NCI-H2081 (cell line): ENCODE results near the gene PPIA.
A peak's percentile ranks its signal among the peaks of the same experiment; 100 is the strongest.

ENCODE experiments used
- DNase-seq, 2 experiments: peaks; one replicate each; lab custom pipeline; 2025; lab: John Stamatoyannopoulos, UW

PPIA gene

GRCh38 chr7:44796504-44797328 lies at the start of gene PPIA:
PPIA (plus strand) TSS chr7:44796681; CDS start chr7:44796725, 44 bp downstream.
- peak; percentile 99 for DNase-seq

DNA sequence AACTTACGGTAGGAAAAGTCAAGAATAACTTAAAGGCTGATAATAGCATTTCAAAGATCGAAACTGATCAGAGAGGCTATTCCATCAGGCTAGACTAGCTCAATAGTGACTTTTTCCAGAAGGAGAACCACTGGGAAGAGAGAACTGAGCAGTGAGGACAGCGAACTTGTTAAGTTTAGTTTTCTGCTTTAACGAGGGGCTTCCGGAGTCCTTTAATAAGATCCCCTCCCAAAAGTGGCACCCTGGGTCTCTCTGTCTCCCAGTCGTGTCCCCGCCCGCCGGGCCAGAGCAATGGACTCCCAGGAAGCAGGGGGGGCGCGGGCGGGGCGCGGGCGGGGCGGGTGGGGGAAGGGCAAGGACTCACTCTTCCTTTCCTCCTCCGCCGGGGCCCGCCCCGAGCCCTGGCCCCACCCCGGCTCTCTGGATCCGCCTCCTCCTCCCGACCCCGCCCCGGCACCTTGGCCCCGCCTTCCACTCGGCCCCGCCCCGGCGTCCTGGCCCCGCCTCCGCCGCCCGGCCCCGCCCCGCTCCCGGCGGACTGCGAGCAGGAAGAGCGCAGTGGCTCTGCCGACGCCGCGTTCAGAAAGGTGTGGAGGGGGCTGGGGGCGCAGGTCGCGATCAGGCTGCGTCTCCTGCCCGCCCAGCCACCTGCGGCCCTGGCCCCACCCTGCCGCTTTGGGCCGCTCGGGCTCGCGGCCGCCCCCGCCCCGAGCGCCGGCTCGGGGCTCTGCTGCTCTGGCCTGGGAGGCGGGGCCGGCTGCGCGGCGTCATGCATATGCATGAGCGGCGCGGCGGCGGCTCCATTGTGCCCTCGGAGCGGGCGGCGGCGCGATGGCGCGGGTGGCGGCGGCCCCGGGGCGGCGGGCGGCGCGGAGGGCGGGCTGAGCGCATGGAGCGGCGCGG lies 48.2 kb upstream of the PPIA start, which contains the start of gene ZMIZ2:
ZMIZ2 (plus strand) TSS at position 803 of the 903 bp plus-strand sequence. CDS start 7,403 bp downstream, outside the sequence.
- peak; percentile 92 to 95 for DNase-seq

DNA sequence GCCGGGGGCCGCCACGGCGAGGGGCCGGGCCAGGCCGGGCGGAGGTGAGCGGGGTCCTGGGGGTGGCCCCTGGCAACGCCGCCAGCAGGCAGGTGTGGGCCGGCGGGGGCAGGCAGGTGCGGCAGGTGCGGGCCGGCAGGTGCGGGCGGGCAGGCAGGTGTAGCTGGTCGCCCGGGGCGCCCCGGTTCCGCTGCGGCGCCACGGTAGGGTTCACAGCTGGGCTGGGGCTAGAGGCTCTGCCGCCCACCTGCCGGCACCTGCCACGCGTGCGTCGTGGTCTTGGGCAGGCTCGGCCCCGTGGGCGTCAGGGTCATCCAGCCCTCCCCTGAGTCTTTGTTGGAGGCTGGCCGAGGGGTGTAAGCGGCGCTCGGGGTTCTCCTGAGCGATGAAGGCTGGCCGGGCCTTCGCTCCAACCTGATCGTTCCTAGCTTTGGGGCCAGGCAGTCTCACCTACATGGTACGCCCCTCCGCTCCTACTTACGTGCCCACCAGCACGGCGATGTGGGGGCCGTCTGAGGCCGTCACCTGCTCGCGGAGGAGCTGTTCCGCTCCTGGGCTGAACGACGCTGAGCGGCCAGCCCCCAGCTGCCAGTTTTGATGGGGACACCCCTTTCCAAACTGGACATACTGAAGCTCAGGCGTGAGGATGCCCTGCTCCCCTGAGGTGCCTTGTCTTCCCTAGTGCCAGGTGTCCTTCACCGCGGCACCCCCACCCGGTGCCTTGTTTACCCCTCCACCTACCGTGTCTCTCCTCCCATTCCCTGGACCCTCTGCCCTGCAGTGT lies 47.3 kb upstream of the PPIA start:
- peak; percentile 87 to 88 for DNase-seq

GRCh38 chr7:44749992-44750391 lies 46.5 kb upstream of the PPIA start:
- no peak for DNase-seq

- DNase-seq = no peak
These were observed 46.1 kb upstream of the PPIA start for GRCh38 chr7:44750424-44750823.

- no peak for DNase-seq
These were observed 45.4 kb upstream of the PPIA start for GRCh38 chr7:44750921-44751571.

GRCh38 chr7:44752822-44753221 lies 43.7 kb upstream of the PPIA start:
- no peak for DNase-seq

DNA sequence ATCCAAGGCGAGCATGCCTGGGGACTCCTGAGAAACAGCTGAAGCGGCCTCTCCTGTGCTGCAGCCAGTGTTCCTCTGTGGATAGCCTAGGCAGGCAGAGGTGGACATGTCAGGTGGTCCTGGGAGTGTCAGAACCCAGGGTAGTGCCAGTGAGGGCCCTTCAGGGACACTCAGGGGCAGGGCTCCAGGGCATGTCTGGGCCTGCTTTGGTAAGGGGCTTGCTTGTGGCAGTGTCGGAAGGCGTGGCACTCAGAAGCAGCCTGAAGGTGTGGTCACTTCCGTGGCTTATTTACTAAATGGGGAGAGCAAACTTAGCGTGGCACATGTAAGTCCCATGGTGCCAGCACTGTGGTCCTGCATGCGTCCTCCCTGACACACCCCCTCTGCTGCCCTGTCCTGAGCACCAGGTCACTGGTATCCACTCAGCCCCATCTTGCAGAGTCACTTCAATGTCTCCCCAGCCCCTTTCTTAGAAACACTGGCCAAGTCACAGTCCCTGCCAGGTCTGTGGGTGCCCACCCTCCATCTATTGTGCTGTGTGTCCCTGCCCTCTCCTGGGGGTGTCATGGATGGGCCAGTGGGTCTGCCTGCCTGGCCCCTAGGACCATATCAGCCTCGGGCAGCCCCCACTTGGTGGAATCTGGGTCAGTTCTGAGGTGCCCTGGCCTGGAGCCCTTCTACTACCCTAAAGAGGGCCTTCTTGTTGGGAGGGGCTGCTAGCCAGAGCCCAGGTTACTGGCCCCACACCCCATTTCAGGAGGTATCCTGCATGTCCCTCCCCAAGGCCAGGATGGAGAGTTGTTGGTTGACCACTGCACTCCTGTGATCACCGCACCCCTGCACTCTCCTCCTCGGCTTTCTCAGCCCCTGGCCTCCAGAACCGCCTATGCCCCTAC lies 41.4 kb upstream of the PPIA start:
- no peak for DNase-seq

GRCh38 chr7:44755698-44756627 lies 40.5 kb upstream of the PPIA start:
- no peak for DNase-seq

- DNase-seq = no peak
These were observed 39.6 kb upstream of the PPIA start for GRCh38 chr7:44756904-44757303.

- no peak for DNase-seq
These were observed 39.2 kb upstream of the PPIA start for GRCh38 chr7:44757311-44757710.

DNA sequence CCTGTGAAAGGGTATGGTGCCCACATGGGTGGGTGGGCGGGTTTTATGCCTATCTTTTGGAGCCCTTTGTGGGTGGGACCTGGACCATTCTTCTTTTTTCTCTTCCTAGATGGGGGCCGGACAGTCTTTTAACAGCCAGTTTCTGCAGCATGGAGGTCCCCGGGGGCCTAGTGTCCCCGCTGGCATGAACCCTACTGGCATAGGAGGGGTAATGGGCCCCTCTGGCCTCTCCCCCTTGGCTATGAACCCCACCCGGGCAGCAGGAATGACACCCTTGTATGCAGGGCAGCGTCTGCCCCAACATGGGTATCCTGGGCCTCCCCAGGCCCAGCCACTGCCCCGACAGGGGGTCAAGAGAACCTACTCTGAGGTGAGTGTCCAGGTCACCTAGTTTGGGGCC lies 38.7 kb upstream of the PPIA start:
- no peak for DNase-seq

- no peak for DNase-seq
These were observed 37.2 kb upstream of the PPIA start for GRCh38 chr7:44759246-44759645.

- no peak for DNase-seq
These were observed 36.4 kb upstream of the PPIA start for GRCh38 chr7:44760034-44760580.

- DNase-seq = no peak
These were observed 35.0 kb upstream of the PPIA start for GRCh38 chr7:44761207-44762161.

GRCh38 chr7:44762300-44762699 lies 34.2 kb upstream of the PPIA start:
- no peak for DNase-seq

DNA sequence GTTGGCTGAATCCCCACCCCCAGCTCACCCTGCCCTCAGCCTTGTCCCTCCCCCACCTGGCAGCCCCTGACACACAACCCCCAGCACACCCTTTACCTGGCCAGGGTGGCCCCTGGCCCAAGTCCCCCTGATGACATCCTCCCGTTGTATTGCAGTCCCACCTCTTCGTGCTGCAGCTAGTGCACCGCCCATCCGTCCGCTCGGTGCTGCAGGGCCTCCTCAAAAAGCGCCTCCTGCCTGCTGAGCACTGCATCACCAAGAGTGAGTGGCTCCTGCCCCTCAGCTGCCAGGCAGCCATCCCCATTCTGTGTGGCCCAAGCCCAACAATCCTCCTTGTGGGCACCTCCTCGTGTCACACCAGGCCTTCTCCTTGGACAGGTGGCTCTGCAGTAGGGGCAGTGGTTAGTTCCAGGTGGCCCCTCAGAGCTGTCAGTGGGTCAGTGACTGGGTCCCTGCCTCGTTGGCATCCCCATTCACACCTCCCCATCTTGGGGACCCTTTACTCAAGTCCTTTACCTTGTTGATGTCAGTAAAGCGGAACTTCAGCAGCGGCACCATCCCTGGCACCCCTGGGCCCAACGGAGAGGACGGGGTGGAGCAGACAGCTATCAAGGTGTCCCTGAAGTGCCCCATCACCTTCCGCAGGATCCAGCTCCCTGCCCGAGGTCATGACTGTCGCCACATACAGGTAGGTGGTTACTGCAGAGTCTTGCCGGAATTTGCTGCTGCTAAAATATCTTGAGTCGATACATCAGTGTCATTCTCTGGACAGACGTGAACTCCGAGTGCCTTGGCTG lies 33.6 kb upstream of the PPIA start:
- no peak for DNase-seq
